ENCODE results near the gene WFS1. TPM values are rescaled to one million over a fixed set of nuclear protein-coding genes. Genes with fewer than 3 reads are reported as not detected.
A peak's percentile ranks its signal among the peaks of the same experiment; 100 is the strongest.

WFS1 gene
- total RNA-seq, 1 experiment from 2014 or later: 57.1 TPM

DNA sequence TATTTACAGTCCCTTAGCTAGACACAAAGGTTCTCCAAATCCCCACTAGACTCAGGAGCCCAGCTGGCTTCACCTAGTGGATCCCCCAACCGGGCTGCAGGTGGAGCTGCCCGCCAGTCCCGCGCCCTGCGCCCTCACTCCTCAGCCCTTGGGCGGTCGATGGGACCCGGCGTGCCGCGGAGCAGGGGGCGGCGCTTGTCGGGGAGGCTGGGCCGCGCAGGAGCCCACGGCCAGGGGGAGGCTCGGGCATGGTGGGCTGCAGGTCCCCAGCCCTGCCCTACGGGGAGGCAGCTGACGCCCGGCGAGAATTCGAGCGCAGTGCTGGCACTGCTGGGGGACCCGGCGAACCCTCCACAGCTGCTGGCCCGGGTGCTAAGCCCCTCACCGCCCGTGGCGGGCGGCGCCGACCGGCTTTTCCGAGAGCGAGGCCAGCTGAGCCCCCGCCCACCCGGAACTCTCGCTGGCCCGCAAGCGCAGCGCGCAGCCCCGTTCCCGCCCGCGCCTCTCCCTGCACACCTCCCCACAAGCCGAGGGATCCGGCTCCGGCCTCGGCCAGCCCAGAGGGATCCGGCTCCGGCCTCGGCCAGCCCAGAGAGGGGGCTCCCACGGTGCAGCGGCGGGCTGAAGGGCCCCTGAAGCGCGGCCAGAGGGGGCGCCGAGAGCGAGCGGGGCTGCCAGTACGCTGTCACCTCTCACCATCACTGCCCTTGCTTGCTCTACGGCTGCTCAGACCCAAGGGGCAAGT is 39.4 kb downstream of the WFS1 start:
- CTCF ChIA-PET: interaction anchor here (0.6 kb wide), 1 partner anchor 165 kb away, joined by 9 read pairs; no protein-coding TSS in a partner anchor
- Histone ChIP-seq H3K36me3 (ENCODE audit: low read depth) (no peaks in the 10 kb centered on the region), H3K27me3 (ENCODE audit: insufficient read depth, low read depth) (no peaks in the 10 kb centered on the region), H3K27ac (no peak overlapping the region), H3K4me1 (replicated peaks; ENCODE audit: insufficient read depth) (peaks cover 10% of the 10 kb centered on the region), H3F3A (ENCODE audit: insufficient read depth, low read depth) (peaks cover 8% of the 10 kb centered on the region), H2AFZ (no peak overlapping the region), H4K20me1 (ENCODE audit: insufficient read depth) (no peaks in the 10 kb centered on the region), H3K4me3 (no peak overlapping the region), H3K9me2 (ENCODE audit: insufficient read depth) (no peaks in the 10 kb centered on the region), H3K4me2 (no peak overlapping the region), H3K9me3 (ENCODE audit: insufficient read depth, low read depth) (no peaks in the 10 kb centered on the region), H3K79me2 (ENCODE audit: low read depth) (no peaks in the 10 kb centered on the region)
- no TSS peak for BruUV-seq (replicated peaks)
- TF ChIP-seq EZH2 (IDR thresholded peaks at IDR 0.05; ENCODE audit: low read depth): no peak
- TF ChIP-seq, protein P1, sequence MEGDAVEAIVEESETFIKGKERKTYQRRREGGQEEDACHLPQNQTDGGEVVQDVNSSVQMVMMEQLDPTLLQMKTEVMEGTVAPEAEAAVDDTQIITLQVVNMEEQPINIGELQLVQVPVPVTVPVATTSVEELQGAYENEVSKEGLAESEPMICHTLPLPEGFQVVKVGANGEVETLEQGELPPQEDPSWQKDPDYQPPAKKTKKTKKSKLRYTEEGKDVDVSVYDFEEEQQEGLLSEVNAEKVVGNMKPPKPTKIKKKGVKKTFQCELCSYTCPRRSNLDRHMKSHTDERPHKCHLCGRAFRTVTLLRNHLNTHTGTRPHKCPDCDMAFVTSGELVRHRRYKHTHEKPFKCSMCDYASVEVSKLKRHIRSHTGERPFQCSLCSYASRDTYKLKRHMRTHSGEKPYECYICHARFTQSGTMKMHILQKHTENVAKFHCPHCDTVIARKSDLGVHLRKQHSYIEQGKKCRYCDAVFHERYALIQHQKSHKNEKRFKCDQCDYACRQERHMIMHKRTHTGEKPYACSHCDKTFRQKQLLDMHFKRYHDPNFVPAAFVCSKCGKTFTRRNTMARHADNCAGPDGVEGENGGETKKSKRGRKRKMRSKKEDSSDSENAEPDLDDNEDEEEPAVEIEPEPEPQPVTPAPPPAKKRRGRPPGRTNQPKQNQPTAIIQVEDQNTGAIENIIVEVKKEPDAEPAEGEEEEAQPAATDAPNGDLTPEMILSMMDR (conservative IDR thresholded peaks at IDR 0.05): no peak
- DNase-seq: peak in 1 of 2 experiments; percentile 50
- POLR2A ChIA-PET (ENCODE audit: unreplicated experiment): interaction anchor here (0.6 kb wide), 1 partner anchor 462 kb away, joined by 3 read pairs; no protein-coding TSS in a partner anchor
- intact Hi-C loops (cut with micrococcal nuclease; ENCODE audit: unreplicated experiment): loop anchor here (2.0 kb wide), 1 partner anchor 18 kb away; no protein-coding TSS in a partner anchor

DNA sequence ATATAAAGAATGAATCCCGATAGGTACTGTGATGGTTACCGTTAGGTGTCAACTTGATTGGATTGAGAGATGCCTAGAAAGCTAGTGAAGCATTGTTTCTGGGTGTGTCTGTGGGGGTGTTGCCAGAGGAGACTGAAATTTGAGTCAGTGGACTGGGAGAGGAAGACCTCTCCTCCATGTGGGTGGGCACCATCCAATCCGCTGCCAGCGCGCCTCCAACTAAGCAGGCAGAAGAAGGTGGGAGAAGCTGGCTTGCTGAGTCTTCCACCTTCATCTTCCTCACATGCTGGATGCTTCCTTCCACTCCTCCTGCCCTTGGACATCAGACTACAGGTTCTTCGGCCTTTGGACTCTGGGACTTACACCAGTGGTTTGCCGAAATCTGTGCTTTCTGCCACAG is 40.1 kb downstream of the WFS1 start:
- H3K4me3 ChIP-seq: no peak overlapping the region
- H3K4me2 ChIP-seq: no peak overlapping the region
- H3K4me1 ChIP-seq (replicated peaks; ENCODE audit: insufficient read depth): peaks cover 10% of the 10 kb centered on the region
- no peak overlapping the region for H3K27ac ChIP-seq
- intact Hi-C loops (cut with micrococcal nuclease; ENCODE audit: unreplicated experiment): loop anchor here (2.0 kb wide), 1 partner anchor 17 kb away; no protein-coding TSS in a partner anchor
- H2AFZ ChIP-seq: no peak overlapping the region
- no peak for DNase-seq
- no peak for TF ChIP-seq EZH2 (IDR thresholded peaks at IDR 0.05; ENCODE audit: low read depth)
- TF ChIP-seq, protein P1 (conservative IDR thresholded peaks at IDR 0.05): no peak
- POLR2A ChIA-PET (ENCODE audit: unreplicated experiment): interaction anchor here (0.6 kb wide), 1 partner anchor 33 kb away, joined by 3 read pairs; no protein-coding TSS in a partner anchor
- H3K9me2 ChIP-seq (ENCODE audit: insufficient read depth): no peaks in the 10 kb centered on the region
- H3K9me3 ChIP-seq (ENCODE audit: insufficient read depth, low read depth): no peaks in the 10 kb centered on the region
- no peaks in the 10 kb centered on the region for H3K79me2 ChIP-seq (ENCODE audit: low read depth)
- H3F3A ChIP-seq (ENCODE audit: insufficient read depth, low read depth): peaks cover 8% of the 10 kb centered on the region
- CTCF ChIA-PET: no interaction called here
- H4K20me1 ChIP-seq (ENCODE audit: insufficient read depth): no peaks in the 10 kb centered on the region
- no TSS peak for BruUV-seq (replicated peaks)
- no peaks in the 10 kb centered on the region for H3K36me3 ChIP-seq (ENCODE audit: low read depth)
- H3K27me3 ChIP-seq (ENCODE audit: insufficient read depth, low read depth): no peaks in the 10 kb centered on the region

DNA sequence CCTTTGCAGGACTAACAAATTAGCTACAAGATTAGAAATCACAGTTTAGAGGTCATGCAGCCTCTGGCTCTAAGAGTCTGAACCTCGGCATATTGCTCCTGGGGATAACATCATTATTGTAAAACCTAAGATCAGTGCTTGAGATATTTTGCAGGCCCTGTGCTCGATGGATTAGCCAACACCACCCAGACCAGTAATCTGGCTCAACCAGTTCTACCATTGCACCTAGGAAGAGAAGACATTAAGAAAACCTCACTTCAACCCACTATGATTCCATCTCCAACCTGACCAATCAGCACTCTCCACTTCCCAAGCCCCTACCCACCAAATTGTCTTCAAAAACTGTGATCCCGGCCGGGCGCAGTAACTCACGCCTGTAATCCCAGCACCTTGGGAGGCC is 43.6 kb downstream of the WFS1 start:
- Histone ChIP-seq H3K27me3 (ENCODE audit: insufficient read depth, low read depth) (no peaks in the 10 kb centered on the region), H3K9me3 (ENCODE audit: insufficient read depth, low read depth) (no peaks in the 10 kb centered on the region), H3K79me2 (ENCODE audit: low read depth) (no peaks in the 10 kb centered on the region), H3K4me2 (peak overlapping the region; percentile 41), H3K4me3 (no peak overlapping the region), H2AFZ (no peak overlapping the region), H4K20me1 (ENCODE audit: insufficient read depth) (no peaks in the 10 kb centered on the region), H3F3A (ENCODE audit: insufficient read depth, low read depth) (peaks cover 8% of the 10 kb centered on the region), H3K9me2 (ENCODE audit: insufficient read depth) (no peaks in the 10 kb centered on the region), H3K4me1 (replicated peaks; ENCODE audit: insufficient read depth) (peaks cover 10% of the 10 kb centered on the region), H3K36me3 (ENCODE audit: low read depth) (no peaks in the 10 kb centered on the region), H3K27ac (no peak overlapping the region)
- no TSS peak for BruUV-seq (replicated peaks)
- DNase-seq: peak; percentile 54 to 85
- ChIA-PET CTCF (no interaction called here), POLR2A (ENCODE audit: unreplicated experiment) (no interaction called here)
- intact Hi-C loops (cut with micrococcal nuclease; ENCODE audit: unreplicated experiment): loop anchor here (2.0 kb wide), 1 partner anchor 40 kb away; no protein-coding TSS in a partner anchor
- TF ChIP-seq, protein P1 (conservative IDR thresholded peaks at IDR 0.05): no peak
- no peak for TF ChIP-seq EZH2 (IDR thresholded peaks at IDR 0.05; ENCODE audit: low read depth)
